Activated CD4-positive, alpha-beta memory T cell treated with anti-CD3 and anti-CD28 coated beads, Interleukin-2, amount 10 ng/mL, durations not matched to agents 7 days and 5 days (primary cell): ENCODE measurements around the gene RPN2. TPM values are rescaled to one million over a fixed set of nuclear protein-coding genes. Genes with fewer than 3 reads are reported as not detected.

Source experiments
- CTCF ChIA-PET: fragments of 350-600 bp; sonication (Branson Sonifier 250); formaldehyde crosslinking; loops from one replicate; lab custom pipeline; 2021; ENCODE audit warnings: antibody characterized with exemption, inconsistent platforms; lab: Charles Lee
- POLR2A ChIA-PET: fragments of 350-600 bp; sonication (Branson Sonifier 250); formaldehyde crosslinking; loops from one replicate; lab custom pipeline; 2021; ENCODE audit warnings: antibody characterized with exemption; lab: Charles Lee
- DNase-seq: peaks from one replicate; pipeline ENCODE4 v3.0.0-alpha.2; 2020
- H3K27ac Mint-ChIP-seq: one replicate; pipeline ENCODE4 v1.8.0; 2021; ENCODE audit warnings: mild to moderate bottlenecking, mixed read lengths
- H3K27me3 Mint-ChIP-seq: one replicate; pipeline ENCODE4 v1.8.0; 2021; ENCODE audit warnings: mixed read lengths
- H3K36me3 Mint-ChIP-seq: one replicate; pipeline ENCODE4 v1.8.0; 2021; ENCODE audit warnings: low read depth, mixed read lengths
- H3K4me1 Mint-ChIP-seq: one replicate; pipeline ENCODE4 v1.8.0; 2021; ENCODE audit warnings: mixed read lengths
- H3K4me3 Mint-ChIP-seq: one replicate; pipeline ENCODE4 v1.8.0; 2021; ENCODE audit warnings: mild to moderate bottlenecking, mixed read lengths
- H3K9me3 Mint-ChIP-seq: one replicate; pipeline ENCODE4 v1.8.0; 2021; ENCODE audit warnings: mixed read lengths
- total RNA-seq, 2 experiments: library from RNA; stranded (reverse); gene quantifications; one replicate each; pipeline ENCODE4 v1.2.3, GENCODE V29; 2021

The RPN2 gene
- total RNA-seq, 2 experiments from 2014 or later = 168 to 179 TPM

- ChIA-PET POLR2A (interaction anchor here (1.4 kb wide), 1 partner anchor 22 kb away, joined by 5 read pairs; the partner anchor contains the start of gene MANBAL), CTCF (interaction anchor here (0.9 to 3.9 kb wide), 4 partner anchors 10 to 266 kb away, joined by 6 to 14 read pairs (median 9); no protein-coding TSS in a partner anchor)
- DNase-seq = no peak
- Mint-ChIP-seq H3K9me3 (no peaks in the 10 kb centered on the region), H3K4me3 (no peak overlapping the region), H3K36me3 (no peaks in the 10 kb centered on the region), H3K4me1 (peaks cover 4% of the 10 kb centered on the region), H3K27me3 (no peaks in the 10 kb centered on the region), H3K27ac (no peak overlapping the region)
Observed at GRCh38 chr20:37267667-37268313, 88.7 kb downstream of the RPN2 start.

GRCh38 chr20:37270576-37271420, 91.7 kb downstream of the RPN2 start:
- Mint-ChIP-seq H3K27me3 (peaks cover 2% of the 10 kb centered on the region), H3K36me3 (no peaks in the 10 kb centered on the region), H3K9me3 (no peaks in the 10 kb centered on the region), H3K4me1 (peaks cover 1% of the 10 kb centered on the region), H3K4me3 (no peak overlapping the region), H3K27ac (no peak overlapping the region)
- POLR2A ChIA-PET = no interaction called here
- no peak for DNase-seq
- CTCF ChIA-PET = interaction anchor here (0.6 to 3.9 kb wide), 10 partner anchors 15 to 263 kb away, joined by 3 to 14 read pairs (median 4); partner anchors contain the start of genes BLCAP and MANBAL

GRCh38 chr20:37271421-37271768, 92.3 kb downstream of the RPN2 start:
- Mint-ChIP-seq H3K9me3 (no peaks in the 10 kb centered on the region), H3K36me3 (no peaks in the 10 kb centered on the region), H3K4me3 (no peak overlapping the region), H3K27ac (no peak overlapping the region), H3K27me3 (peaks cover 2% of the 10 kb centered on the region), H3K4me1 (peaks cover 1% of the 10 kb centered on the region)
- DNase-seq = no peak
- POLR2A ChIA-PET = no interaction called here
- CTCF ChIA-PET = interaction anchor here (1.1 to 3.9 kb wide), 3 partner anchors 18 to 262 kb away, joined by 3 to 14 read pairs (median 4); partner anchors contain the start of gene MANBAL

- Mint-ChIP-seq H3K36me3 (no peaks in the 10 kb centered on the region), H3K27ac (no peak overlapping the region), H3K9me3 (no peaks in the 10 kb centered on the region), H3K4me3 (no peak overlapping the region), H3K27me3 (peaks cover 2% of the 10 kb centered on the region), H3K4me1 (peaks cover 4% of the 10 kb centered on the region)
- DNase-seq = no peak
- ChIA-PET POLR2A (no interaction called here), CTCF (no interaction called here)
Observed at GRCh38 chr20:37273988-37274387, 94.9 kb downstream of the RPN2 start.

GRCh38 chr20:37274851-37275524, 95.9 kb downstream of the RPN2 start:
- ChIA-PET POLR2A (no interaction called here), CTCF (no interaction called here)
- Mint-ChIP-seq H3K27ac (no peak overlapping the region), H3K4me3 (no peak overlapping the region), H3K9me3 (no peaks in the 10 kb centered on the region), H3K4me1 (peaks cover 4% of the 10 kb centered on the region), H3K36me3 (no peaks in the 10 kb centered on the region), H3K27me3 (peaks cover 2% of the 10 kb centered on the region)
- no peak for DNase-seq

- peaks cover 2% of the 10 kb centered on the region for H3K27me3 Mint-ChIP-seq
- ChIA-PET POLR2A (interaction anchor here (1.6 kb wide), 1 partner anchor 13 kb away, joined by 4 read pairs; the partner anchor contains the start of gene MANBAL), CTCF (interaction anchor here (1.4 to 2.4 kb wide), 3 partner anchors 9 to 258 kb away, joined by 6 to 9 read pairs (median 7); no protein-coding TSS in a partner anchor)
- H3K9me3 Mint-ChIP-seq = no peaks in the 10 kb centered on the region
- no peak overlapping the region for H3K4me3 Mint-ChIP-seq
- peak; percentile 18 for DNase-seq
- peaks cover 4% of the 10 kb centered on the region for H3K4me1 Mint-ChIP-seq
- no peak overlapping the region for H3K27ac Mint-ChIP-seq
- H3K36me3 Mint-ChIP-seq = no peaks in the 10 kb centered on the region
Observed at GRCh38 chr20:37276494-37277252, 97.5 kb downstream of the RPN2 start.

GRCh38 chr20:37277253-37277593, 98.1 kb downstream of the RPN2 start:
- H3K36me3 Mint-ChIP-seq = no peaks in the 10 kb centered on the region
- CTCF ChIA-PET = interaction anchor here (1.2 to 2.4 kb wide), 4 partner anchors 10 to 258 kb away, joined by 5 to 9 read pairs (median 6); no protein-coding TSS in a partner anchor
- no peak overlapping the region for H3K27ac Mint-ChIP-seq
- H3K4me1 Mint-ChIP-seq = peaks cover 4% of the 10 kb centered on the region
- no peak for DNase-seq
- H3K27me3 Mint-ChIP-seq = peaks cover 2% of the 10 kb centered on the region
- H3K9me3 Mint-ChIP-seq = no peaks in the 10 kb centered on the region
- H3K4me3 Mint-ChIP-seq = no peak overlapping the region
- POLR2A ChIA-PET = interaction anchor here (1.6 kb wide), 1 partner anchor 12 kb away, joined by 4 read pairs; the partner anchor contains the start of gene MANBAL

- Mint-ChIP-seq H3K4me3 (no peak overlapping the region), H3K27me3 (peaks cover 8% of the 10 kb centered on the region), H3K9me3 (no peaks in the 10 kb centered on the region), H3K36me3 (no peaks in the 10 kb centered on the region), H3K4me1 (peaks cover 4% of the 10 kb centered on the region), H3K27ac (no peak overlapping the region)
- ChIA-PET POLR2A (interaction anchor here (1.9 kb wide), 1 partner anchor 10 kb away, joined by 11 read pairs; the partner anchor contains the start of gene MANBAL), CTCF (no interaction called here)
- no peak for DNase-seq
Observed at GRCh38 chr20:37278966-37279590, 99.9 kb downstream of the RPN2 start.

- H3K4me3 Mint-ChIP-seq = no peak overlapping the region
- ChIA-PET POLR2A (interaction anchor here (1.9 kb wide), 1 partner anchor 10 kb away, joined by 11 read pairs; the partner anchor contains the start of gene MANBAL), CTCF (no interaction called here)
- DNase-seq = no peak
- H3K4me1 Mint-ChIP-seq = peaks cover 4% of the 10 kb centered on the region
- H3K27ac Mint-ChIP-seq = no peak overlapping the region
- no peaks in the 10 kb centered on the region for H3K9me3 Mint-ChIP-seq
- H3K27me3 Mint-ChIP-seq = peaks cover 8% of the 10 kb centered on the region
- no peaks in the 10 kb centered on the region for H3K36me3 Mint-ChIP-seq
Observed at GRCh38 chr20:37279820-37280219, 100.7 kb downstream of the RPN2 start.

- Mint-ChIP-seq H3K4me1 (peaks cover 4% of the 10 kb centered on the region), H3K27ac (no peak overlapping the region), H3K27me3 (peaks cover 6% of the 10 kb centered on the region), H3K9me3 (no peaks in the 10 kb centered on the region), H3K36me3 (no peaks in the 10 kb centered on the region), H3K4me3 (no peak overlapping the region)
- DNase-seq = no peak
- ChIA-PET CTCF (interaction anchor here (1.6 kb wide), 1 partner anchor 16 kb away, joined by 3 read pairs; no protein-coding TSS in a partner anchor), POLR2A (interaction anchor here (1.9 kb wide), 1 partner anchor 9 kb away, joined by 11 read pairs; the partner anchor contains the start of gene MANBAL)
Observed at GRCh38 chr20:37280403-37280802, 101.3 kb downstream of the RPN2 start.

GRCh38 chr20:37282556-37282955, 103.4 kb downstream of the RPN2 start:
- H3K4me1 Mint-ChIP-seq = no peaks in the 10 kb centered on the region
- no peak overlapping the region for H3K27ac Mint-ChIP-seq
- H3K36me3 Mint-ChIP-seq = no peaks in the 10 kb centered on the region
- CTCF ChIA-PET = interaction anchor here (0.9 to 1.2 kb wide), 2 partner anchors 13 to 101 kb away, joined by 3 to 4 read pairs; no protein-coding TSS in a partner anchor
- H3K4me3 Mint-ChIP-seq = no peak overlapping the region
- no peaks in the 10 kb centered on the region for H3K9me3 Mint-ChIP-seq
- DNase-seq = no peak
- peaks cover 7% of the 10 kb centered on the region for H3K27me3 Mint-ChIP-seq
- POLR2A ChIA-PET = no interaction called here
